Prostate gland (tissue), 2 donors: ENCODE results near the gene SEZ6L. TPM values are rescaled to one million over a fixed set of nuclear protein-coding genes. Genes with fewer than 3 reads are reported as not detected.

ENCODE experiments used
- DNase-seq: peaks from one replicate; pipeline ENCODE4 v3.0.0-alpha.2; 2019; ENCODE audit warnings: low spot score
- H3K27ac ChIP-seq, 2 donors: fragments of 200-600 bp; sonication (generic); 2 replicates each; pipeline ENCODE4 v1.5.1; 2017 to 2019
- H3K27me3 ChIP-seq: fragments of 200-600 bp; sonication (generic); replicated peaks from 2 replicates; pipeline ENCODE4 v1.5.1; 2019; ENCODE audit not compliant: insufficient read depth
- H3K36me3 ChIP-seq, 2 donors: fragments of 200-600 bp; sonication (generic); 1 replicate in 1 of 2; 2 replicates in 1 of 2; pipeline versions ENCODE4 v1.5.1 to v1.8.1; 2017 to 2019
- H3K4me1 ChIP-seq: fragments of 200-600 bp; sonication (generic); replicated peaks from 2 replicates; pipeline ENCODE4 v1.5.1; 2019
- H3K4me3 ChIP-seq, 2 donors: fragments of 200-600 bp; sonication (generic); 2 replicates each; pipeline ENCODE4 v1.5.1; 2017 to 2019
- H3K9me3 ChIP-seq: fragments of 200-600 bp; sonication (generic); 2 replicates; pipeline ENCODE4 v1.5.1; 2017
- CTCF ChIP-seq, 4 experiments: fragments of 200-600 bp in 2 of 4; fragments of 450-650 bp in 2 of 4; sonication (generic) in 2 of 4; IDR thresholded peaks; 1 replicate in 3 of 4; 2 replicates in 1 of 4; pipeline ENCODE4 v1.5.1; 2016 to 2019; ENCODE audit warnings: antibody characterized with exemption in 4 of 4, mild to moderate bottlenecking in 2 of 4, moderate library complexity in 2 of 4
- POLR2A ChIP-seq: fragments of 450-650 bp; IDR thresholded peaks from one replicate; pipeline ENCODE4 v1.6.1; 2016; ENCODE audit warnings: antibody characterized with exemption, mild to moderate bottlenecking
- POLR2AphosphoS5 ChIP-seq: sonication (generic); formaldehyde crosslinking; IDR thresholded peaks from one replicate; pipeline ENCODE4 v1.6.1; 2017; ENCODE audit warnings: antibody characterized with exemption
- WGBS: methylation state at CpG from one replicate; pipeline ENCODE4 v1.1.5; 2018; 5-methylcytosine and 5-hydroxymethylcytosine counted together
- intact Hi-C: fragments of 100-400 bp; cut with DNase I; formaldehyde crosslinking; loops from one replicate; pipeline ENCODE4 v1.14.2; 2022
- total RNA-seq, 2 donors: library from RNA; depleted of rRNA; stranded (reverse); fragments of >200 nt; gene quantifications; one replicate each; pipeline ENCODE4 v1.1.0, GENCODE V29; 2016

The SEZ6L gene
- total RNA-seq, 2 donors from 2014 or later = 0.45 to 0.64 TPM

- Histone ChIP-seq H3K27me3 (peaks cover 2% of the 10 kb centered on the region), H3K9me3 (no peaks in the 10 kb centered on the region), H3K4me3 (no peak overlapping the region), H3K4me1 (no peaks in the 10 kb centered on the region), H3K27ac (no peak overlapping the region), H3K36me3 (no peaks in the 10 kb centered on the region)
- DNase-seq = no peak
- TF ChIP-seq POLR2AphosphoS5 (no peak), CTCF (IDR thresholded peaks at IDR 0.05) (no peak), POLR2A (no peak)
- intact Hi-C loops = loop anchor here (5.0 kb wide), 1 partner anchor 550 kb away; no protein-coding TSS in a partner anchor
- WGBS = 90% methylated on average over 6 of the region's 6 CpGs
Observed at GRCh38 chr22:26327306-26327705, 158.0 kb downstream of the SEZ6L start.

GRCh38 chr22:26328221-26328620 is 159.0 kb downstream of the SEZ6L start:
- Histone ChIP-seq H3K27ac (no peak overlapping the region), H3K4me1 (no peaks in the 10 kb centered on the region), H3K27me3 (peaks cover under 1% of the 10 kb centered on the region), H3K36me3 (no peaks in the 10 kb centered on the region), H3K4me3 (no peak overlapping the region), H3K9me3 (no peaks in the 10 kb centered on the region)
- intact Hi-C loops = loop anchor here (5.0 kb wide), 1 partner anchor 551 kb away; no protein-coding TSS in a partner anchor
- 91% methylated on average over 8 of the region's 8 CpGs for WGBS
- DNase-seq = no peak
- TF ChIP-seq POLR2AphosphoS5 (no peak), POLR2A (no peak), CTCF (IDR thresholded peaks at IDR 0.05) (no peak)

GRCh38 chr22:26330971-26331625 is 161.8 kb downstream of the SEZ6L start:
- Histone ChIP-seq H3K4me3 (no peak overlapping the region), H3K9me3 (no peaks in the 10 kb centered on the region), H3K4me1 (no peaks in the 10 kb centered on the region), H3K27ac (no peak overlapping the region), H3K27me3 (no peaks in the 10 kb centered on the region), H3K36me3 (no peaks in the 10 kb centered on the region)
- DNase-seq = peak; percentile 18
- 24% methylated on average over 4 of the region's 4 CpGs for WGBS
- intact Hi-C loops = loop anchor here (10.0 kb wide), 1 partner anchor 886 kb away; no protein-coding TSS in a partner anchor
- no peak for TF ChIP-seq POLR2A
- peak; percentile 51 to 75 (median 62) for TF ChIP-seq CTCF (IDR thresholded peaks at IDR 0.05)

GRCh38 chr22:26333088-26333800 is 164.0 kb downstream of the SEZ6L start:
- 68% methylated on average over 5 of the region's 5 CpGs for WGBS
- TF ChIP-seq POLR2AphosphoS5 (no peak), POLR2A (no peak)
- Histone ChIP-seq H3K4me3 (no peak overlapping the region), H3K4me1 (no peaks in the 10 kb centered on the region), H3K36me3 (no peaks in the 10 kb centered on the region), H3K27ac (no peak overlapping the region), H3K9me3 (no peaks in the 10 kb centered on the region), H3K27me3 (no peaks in the 10 kb centered on the region)
- no peak for DNase-seq
- intact Hi-C loops = loop anchor here (10.0 kb wide), 1 partner anchor 888 kb away; no protein-coding TSS in a partner anchor

- no peaks in the 10 kb centered on the region for H3K4me1 ChIP-seq
- no peak for TF ChIP-seq CTCF (IDR thresholded peaks at IDR 0.05)
- TF ChIP-seq POLR2AphosphoS5 = no peak
- no peak for TF ChIP-seq POLR2A
- no peaks in the 10 kb centered on the region for H3K27me3 ChIP-seq
- intact Hi-C loops = loop anchor here (10.0 kb wide), 1 partner anchor 889 kb away; no protein-coding TSS in a partner anchor
- no peak for DNase-seq
- H3K9me3 ChIP-seq = no peaks in the 10 kb centered on the region
- no peak overlapping the region for H3K4me3 ChIP-seq
- no peaks in the 10 kb centered on the region for H3K36me3 ChIP-seq
- no peak overlapping the region for H3K27ac ChIP-seq
- WGBS = 70% methylated on average over 9 of the region's 9 CpGs
Observed at GRCh38 chr22:26334232-26334631, 165.0 kb downstream of the SEZ6L start.
